MCF 10A (cell line): ENCODE data around the gene PCBD2. TPM values are rescaled to one million over a fixed set of nuclear protein-coding genes. Genes with fewer than 3 reads are reported as not detected.
A peak's percentile ranks its signal among the peaks of the same experiment; 100 is the strongest.

Source experiments
- BruUV-seq: library from RNA; stranded (reverse); fragments of 400-500 nt; replicated peaks from 2 replicates; lab custom pipeline; 2021; lab: Mats Ljungman, UMichigan
- CTCF ChIA-PET: fragments of 300-600 bp; sonication (Branson Sonifier 250); formaldehyde crosslinking; extraction: SDS; loops from one replicate; lab custom pipeline; 2021; ENCODE audit warnings: antibody characterized with exemption, inconsistent platforms; lab: Yijun Ruan, JAX
- POLR2A ChIA-PET: fragments of 300-600, 350-650 bp; sonication (Branson Sonifier 250); formaldehyde crosslinking; extraction: SDS; loops from one replicate; lab custom pipeline; 2020; ENCODE audit warnings: antibody characterized with exemption, inconsistent platforms; lab: Yijun Ruan, JAX
- DNase-seq: peaks from one replicate; pipeline ENCODE4 v3.0.0-alpha.2; 2018; ENCODE audit not compliant: unreplicated experiment
- H3K27ac Mint-ChIP-seq: one replicate; pipeline ENCODE4 v1.8.0; 2022; ENCODE audit warnings: mild to moderate bottlenecking, low read depth, mixed read lengths; ENCODE audit not compliant: unreplicated experiment
- H3K27me3 Mint-ChIP-seq: one replicate; pipeline ENCODE4 v1.8.0; 2022; ENCODE audit warnings: mixed read lengths; ENCODE audit not compliant: insufficient read depth, unreplicated experiment
- H3K36me3 Mint-ChIP-seq: one replicate; pipeline ENCODE4 v1.8.0; 2022; ENCODE audit warnings: mild to moderate bottlenecking, moderate library complexity, mixed read lengths; ENCODE audit not compliant: insufficient read depth, unreplicated experiment
- H3K4me1 Mint-ChIP-seq: one replicate; pipeline ENCODE4 v1.8.0; 2022; ENCODE audit warnings: mixed read lengths; ENCODE audit not compliant: insufficient read depth, unreplicated experiment
- H3K4me3 Mint-ChIP-seq: one replicate; pipeline ENCODE4 v1.8.0; 2022; ENCODE audit warnings: mild to moderate bottlenecking, moderate library complexity, mixed read lengths; ENCODE audit not compliant: unreplicated experiment
- H3K9me3 Mint-ChIP-seq: one replicate; pipeline ENCODE4 v1.8.0; 2022; ENCODE audit warnings: mixed read lengths; ENCODE audit not compliant: unreplicated experiment
- intact Hi-C: fragments of 100-400 bp; cut with micrococcal nuclease; formaldehyde crosslinking; loops from 2 replicates; pipeline ENCODE4 v1.14.1; 2022
- total RNA-seq: library from RNA; stranded (reverse); gene quantifications from 2 replicates; pipeline ENCODE4 v1.2.3, GENCODE V29; 2022
- TF ChIP-seq, protein P1 (sequence below): fragments of 200-600 bp; IDR thresholded peaks from one replicate; pipeline ENCODE4 v1.8.0; 2022; ENCODE audit warnings: antibody characterized with exemption, mild to moderate bottlenecking; ENCODE audit not compliant: unreplicated experiment

The PCBD2 gene
- total RNA-seq, 1 experiment from 2014 or later: 27.3 TPM

DNA sequence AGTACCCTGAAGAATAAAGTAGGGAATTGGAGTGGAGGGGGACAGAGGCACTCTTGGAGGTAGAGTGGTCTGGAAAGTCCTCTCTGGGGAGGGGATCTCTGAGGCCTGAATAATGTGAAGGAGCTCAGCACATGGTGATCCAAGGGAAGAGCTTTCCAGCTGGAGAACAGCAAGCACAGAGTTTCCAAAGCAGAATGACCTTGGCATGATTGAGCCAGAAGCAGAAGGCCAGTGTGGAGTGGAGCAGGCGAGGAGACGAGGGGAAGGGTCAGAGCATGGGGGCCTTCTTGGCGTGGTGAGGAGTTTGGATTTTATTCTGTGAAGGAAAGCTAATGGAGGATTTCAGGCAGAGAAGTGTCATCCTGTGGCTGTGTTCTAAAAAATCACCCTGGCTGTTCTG, 8.3 kb downstream of the PCBD2 start:
- H3K4me1 Mint-ChIP-seq: peaks cover 4% of the 10 kb centered on the region
- no peak overlapping the region for H3K4me3 Mint-ChIP-seq

DNA sequence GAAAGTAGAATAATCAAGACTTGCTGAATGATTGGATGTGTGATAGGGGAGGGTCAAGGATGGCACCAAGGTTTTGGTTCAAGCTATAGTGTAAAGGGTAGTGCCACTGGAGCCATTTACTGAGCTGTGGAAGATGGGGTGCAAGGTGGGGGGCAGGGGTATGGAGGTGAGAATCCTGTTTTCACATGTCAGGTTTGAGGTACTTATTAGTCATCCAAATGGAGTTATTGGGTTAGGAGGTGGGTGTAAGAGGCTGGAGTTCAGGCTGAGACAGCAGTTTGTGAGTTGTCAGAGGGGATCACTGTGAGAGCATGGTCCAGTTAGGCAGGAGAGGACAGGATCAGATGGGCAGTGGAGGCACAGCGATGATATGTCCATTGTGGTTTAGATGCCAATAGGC, 8.9 kb downstream of the PCBD2 start:
- CTCF ChIA-PET: interaction anchor here (0.8 to 4.9 kb wide), 8 partner anchors 9 to 419 kb away, joined by 4 to 23 read pairs (median 5); partner anchors contain the start of gene PCBD2
- POLR2A ChIA-PET: interaction anchor here (0.7 kb wide), 1 partner anchor 273 kb away, joined by 3 read pairs; no protein-coding TSS in a partner anchor
- peaks cover 4% of the 10 kb centered on the region for H3K4me1 Mint-ChIP-seq
- no peaks in the 10 kb centered on the region for H3K27me3 Mint-ChIP-seq
- no TSS peak for BruUV-seq
- no peak overlapping the region for H3K27ac Mint-ChIP-seq
- intact Hi-C loops: no loop called here
- H3K9me3 Mint-ChIP-seq: no peaks in the 10 kb centered on the region
- no peak overlapping the region for H3K4me3 Mint-ChIP-seq
- no peak for DNase-seq
- TF ChIP-seq, protein P1, sequence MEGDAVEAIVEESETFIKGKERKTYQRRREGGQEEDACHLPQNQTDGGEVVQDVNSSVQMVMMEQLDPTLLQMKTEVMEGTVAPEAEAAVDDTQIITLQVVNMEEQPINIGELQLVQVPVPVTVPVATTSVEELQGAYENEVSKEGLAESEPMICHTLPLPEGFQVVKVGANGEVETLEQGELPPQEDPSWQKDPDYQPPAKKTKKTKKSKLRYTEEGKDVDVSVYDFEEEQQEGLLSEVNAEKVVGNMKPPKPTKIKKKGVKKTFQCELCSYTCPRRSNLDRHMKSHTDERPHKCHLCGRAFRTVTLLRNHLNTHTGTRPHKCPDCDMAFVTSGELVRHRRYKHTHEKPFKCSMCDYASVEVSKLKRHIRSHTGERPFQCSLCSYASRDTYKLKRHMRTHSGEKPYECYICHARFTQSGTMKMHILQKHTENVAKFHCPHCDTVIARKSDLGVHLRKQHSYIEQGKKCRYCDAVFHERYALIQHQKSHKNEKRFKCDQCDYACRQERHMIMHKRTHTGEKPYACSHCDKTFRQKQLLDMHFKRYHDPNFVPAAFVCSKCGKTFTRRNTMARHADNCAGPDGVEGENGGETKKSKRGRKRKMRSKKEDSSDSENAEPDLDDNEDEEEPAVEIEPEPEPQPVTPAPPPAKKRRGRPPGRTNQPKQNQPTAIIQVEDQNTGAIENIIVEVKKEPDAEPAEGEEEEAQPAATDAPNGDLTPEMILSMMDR: no peak
- H3K36me3 Mint-ChIP-seq: peaks cover 31% of the 10 kb centered on the region

More for the DNA sequence above, 8.3 kb downstream of the PCBD2 start:
- no peak overlapping the region for H3K27ac Mint-ChIP-seq
- H3K36me3 Mint-ChIP-seq: peaks cover 31% of the 10 kb centered on the region
- ChIA-PET CTCF (interaction anchor here (0.8 to 3.0 kb wide), 6 partner anchors 8 to 278 kb away, joined by 4 to 15 read pairs (median 4); partner anchors contain the start of gene PCBD2), POLR2A (interaction anchor here (0.7 kb wide), 1 partner anchor 273 kb away, joined by 3 read pairs; no protein-coding TSS in a partner anchor)
- TF ChIP-seq, protein P1: no peak
- BruUV-seq: no TSS peak
- H3K27me3 Mint-ChIP-seq: no peaks in the 10 kb centered on the region
- no peak for DNase-seq
- intact Hi-C loops: no loop called here
- H3K9me3 Mint-ChIP-seq: no peaks in the 10 kb centered on the region

DNA sequence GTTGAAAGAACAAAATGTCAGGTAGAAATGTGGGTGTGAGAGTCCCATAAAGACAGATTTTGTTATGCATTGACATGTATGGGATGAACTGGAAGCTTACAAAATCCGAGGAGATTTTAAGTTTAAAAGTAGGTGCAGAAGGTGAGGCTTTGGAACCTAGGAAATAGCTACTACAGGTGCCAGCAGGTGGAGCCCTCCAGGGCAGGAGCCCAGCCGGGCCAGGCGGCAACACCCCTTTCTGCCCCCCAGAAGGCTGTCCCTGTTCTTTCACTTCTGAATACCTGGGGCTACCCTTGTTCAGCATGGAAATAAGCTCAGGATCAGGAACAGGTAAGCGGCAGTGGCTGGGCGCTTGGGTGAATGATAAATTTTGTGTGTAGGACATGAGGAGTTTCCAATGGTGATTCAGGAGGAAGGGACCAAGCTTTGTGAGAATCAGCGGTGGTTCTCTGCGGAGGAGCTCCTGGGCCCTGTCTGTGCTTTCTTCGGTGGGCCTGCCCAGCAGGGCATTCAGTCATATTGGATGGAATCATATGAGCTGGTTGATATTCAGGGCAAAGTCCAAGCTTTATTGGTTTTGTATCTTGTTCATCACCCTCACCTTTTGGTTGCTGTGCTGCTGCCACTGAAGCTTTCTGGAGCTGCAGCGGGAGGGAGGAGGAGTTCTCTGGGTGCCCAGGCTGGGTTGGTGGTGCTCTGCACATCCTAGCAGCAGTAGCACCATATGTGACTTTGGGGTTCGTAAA, 12.3 kb downstream of the PCBD2 start:
- DNase-seq: no peak
- ChIA-PET CTCF (interaction anchor here (0.5 to 6.5 kb wide), 32 partner anchors 9 to 848 kb away, joined by 3 to 53 read pairs (median 4); partner anchors contain the start of gene PCBD2), POLR2A (interaction anchor here (0.6 to 1.5 kb wide), 4 partner anchors 10 to 427 kb away, joined by 3 read pairs; partner anchors contain the start of gene TXNDC15)
- Mint-ChIP-seq H3K9me3 (no peaks in the 10 kb centered on the region), H3K27me3 (no peaks in the 10 kb centered on the region), H3K36me3 (peaks cover 19% of the 10 kb centered on the region), H3K4me3 (no peak overlapping the region), H3K4me1 (no peaks in the 10 kb centered on the region), H3K27ac (no peak overlapping the region)
- intact Hi-C loops: loop anchor here (1.0 kb wide), 1 partner anchor 274 kb away; no protein-coding TSS in a partner anchor
- TF ChIP-seq, protein P1: peak; percentile 33
- BruUV-seq: no TSS peak

DNA sequence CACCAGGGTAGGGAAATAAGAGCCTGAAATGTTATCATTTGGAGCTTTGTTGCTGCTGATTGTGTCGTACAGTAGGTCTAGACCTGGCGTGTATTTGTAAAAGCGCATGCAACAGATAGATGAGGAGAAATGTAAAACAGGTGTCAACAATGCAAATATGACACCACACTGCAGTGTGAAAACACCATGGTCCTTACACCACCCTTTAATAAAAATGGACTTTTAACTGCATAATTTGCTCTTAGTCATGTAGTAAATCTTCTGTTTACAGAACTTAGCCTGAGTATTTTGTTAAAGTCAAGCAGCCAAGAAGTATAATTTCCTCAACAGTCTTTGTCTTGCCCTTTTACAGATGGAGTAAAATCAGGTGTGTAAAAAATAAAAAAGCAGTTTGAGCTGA, 13.9 kb downstream of the PCBD2 start:
- Mint-ChIP-seq H3K27me3 (no peaks in the 10 kb centered on the region), H3K36me3 (peaks cover 19% of the 10 kb centered on the region), H3K4me3 (no peak overlapping the region), H3K4me1 (no peaks in the 10 kb centered on the region), H3K27ac (no peak overlapping the region), H3K9me3 (no peaks in the 10 kb centered on the region)
- ChIA-PET CTCF (interaction anchor here (0.6 to 6.5 kb wide), 10 partner anchors 8 to 455 kb away, joined by 3 to 53 read pairs (median 11); partner anchors contain the start of gene PCBD2), POLR2A (interaction anchor here (1.4 kb wide), 1 partner anchor 14 kb away, joined by 7 read pairs; the partner anchor contains the start of gene PCBD2)
- no peak for DNase-seq
- no TSS peak for BruUV-seq
- intact Hi-C loops: no loop called here
- TF ChIP-seq, protein P1: no peak
